Skeletal muscle tissue (tissue), 4 donors: ENCODE measurements around the gene XRCC1. TPM values are rescaled to one million over a fixed set of nuclear protein-coding genes. Genes with fewer than 3 reads are reported as not detected.
"Not testable (repeated sequence)": the region's sequence is repeated elsewhere in the genome, so short reads cannot be mapped to it uniquely, and the experiment has no call there.

Experiments used
- H3K27ac ChIP-seq: one replicate; pipeline ENCODE4 v1.7.0; 2013; ENCODE audit warnings: mild to moderate bottlenecking, low read depth, low read length, inconsistent platforms
- H3K27me3 ChIP-seq, 3 donors: one replicate each; pipeline ENCODE4 v1.7.0; 2013; ENCODE audit warnings: low read length in 3 of 3; ENCODE audit not compliant: control insufficient read depth in 3 of 3, insufficient read depth in 3 of 3
- H3K36me3 ChIP-seq, 3 donors: one replicate each; pipeline ENCODE4 v1.7.0; 2013; ENCODE audit warnings: low read length in 3 of 3; ENCODE audit not compliant: control insufficient read depth in 3 of 3, insufficient read depth in 3 of 3
- H3K4me1 ChIP-seq, 3 donors: one replicate each; pipeline ENCODE4 v1.7.0; 2013; ENCODE audit warnings: low read length in 3 of 3, mild to moderate bottlenecking in 3 of 3; ENCODE audit not compliant: control insufficient read depth in 3 of 3, insufficient read depth in 3 of 3
- H3K4me3 ChIP-seq, 3 donors: one replicate each; pipeline ENCODE4 v1.7.0; 2013; ENCODE audit warnings: low read length in 3 of 3
- H3K9ac ChIP-seq, 3 donors: one replicate each; pipeline ENCODE4 v1.7.0; 2013; ENCODE audit warnings: low read length in 3 of 3, mild to moderate bottlenecking in 3 of 3, moderate library complexity in 2 of 3, low read depth in 1 of 3
- H3K9me3 ChIP-seq, 3 donors: one replicate each; pipeline ENCODE4 v1.7.0; 2013; ENCODE audit warnings: low read length in 3 of 3; ENCODE audit not compliant: control insufficient read depth in 3 of 3
- total RNA-seq: library from RNA; depleted of rRNA; stranded (reverse); fragments of >200 nt; gene quantifications from one replicate; pipeline ENCODE4 v1.2.3, GENCODE V29; 2014
- donor health status: Osteomylitis.

The XRCC1 gene
- total RNA-seq, 1 donor from 2014 or later = 7.3 TPM

DNA sequence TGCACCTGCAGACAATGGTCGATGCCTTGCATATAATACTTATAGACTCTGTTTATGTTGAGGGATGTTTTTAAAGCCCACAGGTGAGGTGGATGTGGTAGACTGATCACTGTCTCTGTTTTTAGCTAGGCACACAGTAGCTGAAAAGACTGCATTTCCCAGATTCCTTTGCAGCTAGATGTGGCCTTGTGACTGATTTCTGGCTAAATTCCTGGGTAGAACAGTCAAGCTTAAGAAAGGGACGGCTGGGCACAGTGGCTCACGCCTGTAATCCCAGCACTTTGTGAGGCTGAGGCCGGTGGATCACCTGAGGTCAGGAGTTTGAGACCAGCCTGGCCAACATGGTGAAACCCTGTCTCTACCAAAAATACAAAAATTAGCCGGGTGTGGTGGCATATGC, 25.0 kb upstream of the XRCC1 start:
- H3K4me3 ChIP-seq, H3K9me3 ChIP-seq, H3K27me3 ChIP-seq, H3K9ac ChIP-seq, H3K27ac ChIP-seq: not testable (repeated sequence)
- H3K36me3 ChIP-seq = peaks cover 9 to 24% (median 15%) of the 10 kb centered on the region in 3 donors
- H3K4me1 ChIP-seq = peaks cover 15 to 26% (median 18%) of the 10 kb centered on the region in 3 donors

DNA sequence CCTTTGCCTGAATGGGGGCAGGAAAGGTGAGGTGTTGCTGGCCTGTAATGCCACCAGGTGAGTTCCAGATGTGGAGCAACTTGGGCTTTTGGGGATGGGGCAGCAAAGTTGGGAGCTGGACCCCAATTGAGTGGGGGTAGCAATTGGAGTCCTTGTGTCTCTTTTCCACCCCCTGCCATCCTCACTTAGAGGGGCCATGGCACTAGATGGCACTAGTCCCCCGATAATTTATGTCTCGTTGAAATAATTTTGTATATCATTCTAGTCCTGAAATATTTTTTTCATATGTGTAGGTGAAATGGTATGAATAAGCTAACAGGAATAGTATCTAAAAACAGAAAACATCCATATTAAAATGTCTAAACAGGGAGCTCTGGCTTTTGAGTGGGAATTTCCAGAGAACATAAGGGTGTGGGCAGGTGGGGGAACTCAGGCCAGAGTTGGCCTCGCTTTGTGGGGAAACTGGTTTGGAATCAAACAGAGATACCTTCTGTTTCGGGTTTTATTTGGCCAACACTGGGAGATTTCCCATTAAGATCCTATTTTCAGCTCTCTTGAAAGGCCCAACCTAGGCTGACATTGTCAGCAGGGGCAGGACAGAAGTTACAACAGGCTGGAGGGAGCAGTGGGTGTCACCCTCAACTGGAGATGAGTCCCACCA, 24.4 kb upstream of the XRCC1 start:
- H3K4me3 ChIP-seq = no peak overlapping the region
- no peaks in the 10 kb centered on the region for H3K27me3 ChIP-seq
- H3K4me1 ChIP-seq = peaks cover 21 to 32% (median 24%) of the 10 kb centered on the region in 3 donors
- H3K9ac ChIP-seq = no peak overlapping the region
- H3K36me3 ChIP-seq = peaks cover 9 to 24% (median 15%) of the 10 kb centered on the region in 3 donors
- no peak overlapping the region for H3K27ac ChIP-seq
- H3K9me3 ChIP-seq = no peaks in the 10 kb centered on the region

DNA sequence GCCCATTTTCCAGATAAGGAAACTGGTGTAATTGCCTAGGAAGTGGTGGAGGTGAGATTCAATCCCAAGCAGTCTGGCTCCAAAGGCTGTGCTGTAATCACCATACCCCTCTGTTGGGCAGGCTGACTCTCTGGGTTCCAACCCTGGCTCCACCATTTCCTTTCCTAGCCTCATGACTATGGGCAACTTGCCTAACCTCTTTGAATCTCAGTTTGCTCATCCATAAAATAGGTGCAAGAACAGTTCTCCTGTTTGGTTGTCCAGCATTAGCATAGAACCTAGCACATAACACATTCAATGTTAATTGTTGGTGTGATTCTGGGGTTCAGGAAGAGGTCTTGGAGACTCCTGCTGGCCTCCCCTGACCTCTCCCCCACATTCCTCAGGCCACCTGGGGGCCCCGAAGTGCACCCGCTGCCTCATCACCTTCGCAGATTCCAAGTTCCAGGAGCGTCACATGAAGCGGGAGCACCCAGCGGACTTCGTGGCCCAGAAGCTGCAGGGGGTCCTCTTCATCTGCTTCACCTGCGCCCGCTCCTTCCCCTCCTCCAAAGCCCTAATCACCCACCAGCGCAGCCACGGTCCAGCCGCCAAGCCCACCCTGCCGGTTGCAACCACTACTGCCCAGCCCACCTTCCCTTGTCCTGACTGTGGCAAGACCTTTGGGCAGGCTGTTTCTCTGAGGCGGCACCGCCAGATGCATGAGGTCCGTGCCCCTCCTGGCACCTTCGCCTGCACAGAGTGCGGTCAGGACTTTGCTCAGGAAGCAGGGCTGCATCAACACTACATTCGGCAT, 23.3 kb upstream of the XRCC1 start:
- no peak overlapping the region for H3K27ac ChIP-seq
- H3K9me3 ChIP-seq = no peaks in the 10 kb centered on the region
- peaks cover 11 to 29% (median 15%) of the 10 kb centered on the region in 3 donors for H3K36me3 ChIP-seq
- H3K9ac ChIP-seq = no peak overlapping the region
- H3K4me3 ChIP-seq = no peak overlapping the region
- H3K4me1 ChIP-seq = peaks cover 31 to 43% (median 33%) of the 10 kb centered on the region in 3 donors
- H3K27me3 ChIP-seq = no peaks in the 10 kb centered on the region

DNA sequence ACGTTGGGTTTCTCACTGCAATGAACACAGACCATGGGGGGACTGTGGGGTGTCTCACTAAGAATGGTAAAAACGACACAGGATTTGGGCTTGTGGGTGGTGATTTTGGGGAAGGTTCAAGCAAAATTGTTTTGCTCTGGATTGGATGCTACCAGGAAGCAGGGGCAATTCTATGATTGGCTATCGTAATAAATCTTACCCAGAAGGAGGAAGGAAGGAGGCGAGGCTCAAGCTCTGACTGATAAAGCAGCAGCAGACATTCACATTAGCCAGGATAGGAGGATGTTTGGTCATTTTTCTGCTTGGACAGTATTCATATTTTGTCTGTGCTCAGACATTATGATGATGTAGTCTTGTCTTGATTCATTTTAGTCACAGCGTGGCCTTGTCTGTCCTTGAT, 22.5 kb upstream of the XRCC1 start:
- H3K36me3 ChIP-seq = peaks cover 18 to 34% (median 19%) of the 10 kb centered on the region in 3 donors
- H3K4me3 ChIP-seq = peak overlapping the region; percentile 94 to 99 (median 96)
- no peak overlapping the region for H3K27ac ChIP-seq
- H3K9ac ChIP-seq = peak overlapping the region in 2 of 3 donors; percentile 98 to 99
- no peaks in the 10 kb centered on the region for H3K27me3 ChIP-seq
- no peaks in the 10 kb centered on the region for H3K9me3 ChIP-seq
- peaks cover 32 to 48% (median 37%) of the 10 kb centered on the region in 3 donors for H3K4me1 ChIP-seq

DNA sequence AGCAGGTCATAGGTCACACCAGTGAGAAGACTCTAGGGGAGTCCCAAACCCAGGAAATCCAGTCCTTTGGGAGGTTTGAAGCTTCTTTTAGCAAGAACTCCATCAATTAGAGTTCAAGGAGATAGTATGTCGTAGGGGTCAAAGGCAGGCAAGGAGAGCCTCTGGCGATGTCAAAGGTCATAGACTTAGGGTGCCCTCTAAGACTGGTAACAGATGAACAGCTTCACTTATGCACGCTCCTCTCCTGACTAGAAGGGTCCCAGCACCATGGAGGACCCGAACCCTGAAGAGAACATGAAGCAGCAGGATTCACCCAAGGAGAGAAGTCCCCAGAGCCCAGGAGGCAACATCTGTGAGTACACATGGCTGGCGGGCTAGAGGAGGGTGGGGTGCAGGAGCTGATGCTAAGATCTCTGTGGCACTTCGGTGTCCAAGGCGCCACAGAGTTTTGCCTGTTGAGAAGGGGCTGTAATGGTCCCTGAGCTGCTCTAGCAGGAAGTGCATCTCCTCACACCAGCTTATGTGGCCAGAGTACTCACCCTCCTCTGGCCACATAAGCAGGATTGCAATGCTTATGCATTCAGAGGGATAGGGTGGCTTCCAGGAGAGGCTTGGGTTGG, 21.6 kb upstream of the XRCC1 start:
- Histone ChIP-seq H3K36me3 (peaks cover 23 to 39% (median 28%) of the 10 kb centered on the region in 3 donors), H3K9me3 (no peaks in the 10 kb centered on the region), H3K4me3 (peak overlapping the region; percentile 94 to 99 (median 96)), H3K9ac (peak overlapping the region; percentile 98 to 99 (median 98)), H3K27me3 (no peaks in the 10 kb centered on the region), H3K4me1 (peaks cover 32 to 48% (median 37%) of the 10 kb centered on the region in 3 donors), H3K27ac (peak overlapping the region; percentile 99)

DNA sequence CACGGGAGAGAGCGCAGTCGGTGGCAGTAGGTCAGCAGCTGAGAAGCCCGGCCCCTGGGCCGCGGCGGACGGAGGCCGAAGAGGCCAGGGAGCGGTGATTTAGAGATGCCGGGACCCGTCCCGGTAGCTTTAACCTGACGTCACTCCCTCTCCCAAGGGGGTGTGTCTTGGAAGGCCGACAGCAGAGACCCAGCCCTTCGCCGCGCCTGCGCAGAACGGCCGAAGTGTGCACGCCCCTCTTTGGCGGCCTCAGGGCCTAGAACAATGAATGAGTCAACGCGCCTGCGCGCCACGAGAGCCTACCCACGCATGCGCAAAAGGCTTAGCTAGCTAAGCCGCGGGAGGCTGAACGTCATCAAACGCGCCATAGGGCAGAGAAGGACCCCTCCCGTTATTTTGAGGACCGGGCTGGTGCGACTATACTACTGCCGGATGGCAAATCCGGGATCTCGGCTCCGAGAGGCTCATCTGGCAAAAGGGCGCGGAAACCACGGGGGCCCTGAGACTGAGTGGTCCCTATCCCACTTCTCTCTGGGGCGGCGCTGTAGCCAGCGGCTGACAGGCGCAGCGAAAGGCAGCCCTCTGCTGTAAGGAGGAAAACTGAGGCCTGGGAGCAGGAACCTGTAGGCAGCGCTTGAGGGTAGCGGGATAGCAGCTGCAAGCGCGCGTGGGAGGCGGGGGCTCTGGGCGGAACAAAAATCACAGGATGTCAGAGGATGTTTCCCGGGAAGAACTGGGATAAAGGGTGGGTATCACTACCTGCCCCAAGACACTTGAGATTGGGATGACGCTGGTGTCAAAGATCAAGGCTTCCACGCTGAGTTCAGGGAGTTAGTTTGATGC, 20.9 kb upstream of the XRCC1 start, which contains the start of the genes IRGQ and ZNF576:
TSS of gene IRGQ (minus strand) at position 136 of the 843 bp plus-strand sequence. CDS start 796 bp downstream, outside the sequence.
TSS of gene ZNF576 (plus strand) at position 597 of the 843 bp plus-strand sequence. CDS start 514 bp downstream, outside the sequence.
- Histone ChIP-seq H3K27ac (peak within 1 kb of the TSS; percentile 99), H3K9me3 (no peaks in the 10 kb centered on the region), H3K4me1 (peaks cover 32 to 48% (median 37%) of the 10 kb centered on the region in 3 donors), H3K27me3 (no peaks in the 10 kb centered on the region), H3K36me3 (peaks cover 23 to 37% (median 31%) of the 10 kb centered on the region in 3 donors), H3K4me3 (peak within 1 kb of the TSS; percentile 94 to 99 (median 96)), H3K9ac (peak within 1 kb of the TSS; percentile 98 to 99 (median 98))

DNA sequence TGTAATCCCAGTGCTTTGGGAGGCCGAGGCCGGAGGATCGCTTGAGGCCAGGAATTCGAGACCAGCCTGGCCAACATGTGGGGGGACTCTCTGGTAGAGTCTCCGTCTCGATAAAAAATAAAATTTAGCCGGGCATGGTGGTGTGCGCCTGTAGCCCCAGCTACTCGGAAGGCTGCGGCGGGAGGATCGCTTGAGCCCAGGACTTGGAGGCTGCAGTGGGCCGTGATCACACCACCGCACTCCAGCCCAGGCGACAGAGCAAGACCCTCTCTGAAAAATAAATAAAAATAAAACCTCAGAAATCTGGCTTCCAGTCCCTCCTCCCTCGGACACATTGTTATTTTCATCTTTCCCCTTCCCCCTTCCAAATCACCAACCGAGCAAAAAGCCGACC, 20.3 kb upstream of the XRCC1 start:
- H3K27ac ChIP-seq = peak overlapping the region; percentile 99
- H3K36me3 ChIP-seq = peaks cover 28 to 38% (median 32%) of the 10 kb centered on the region in 3 donors

DNA sequence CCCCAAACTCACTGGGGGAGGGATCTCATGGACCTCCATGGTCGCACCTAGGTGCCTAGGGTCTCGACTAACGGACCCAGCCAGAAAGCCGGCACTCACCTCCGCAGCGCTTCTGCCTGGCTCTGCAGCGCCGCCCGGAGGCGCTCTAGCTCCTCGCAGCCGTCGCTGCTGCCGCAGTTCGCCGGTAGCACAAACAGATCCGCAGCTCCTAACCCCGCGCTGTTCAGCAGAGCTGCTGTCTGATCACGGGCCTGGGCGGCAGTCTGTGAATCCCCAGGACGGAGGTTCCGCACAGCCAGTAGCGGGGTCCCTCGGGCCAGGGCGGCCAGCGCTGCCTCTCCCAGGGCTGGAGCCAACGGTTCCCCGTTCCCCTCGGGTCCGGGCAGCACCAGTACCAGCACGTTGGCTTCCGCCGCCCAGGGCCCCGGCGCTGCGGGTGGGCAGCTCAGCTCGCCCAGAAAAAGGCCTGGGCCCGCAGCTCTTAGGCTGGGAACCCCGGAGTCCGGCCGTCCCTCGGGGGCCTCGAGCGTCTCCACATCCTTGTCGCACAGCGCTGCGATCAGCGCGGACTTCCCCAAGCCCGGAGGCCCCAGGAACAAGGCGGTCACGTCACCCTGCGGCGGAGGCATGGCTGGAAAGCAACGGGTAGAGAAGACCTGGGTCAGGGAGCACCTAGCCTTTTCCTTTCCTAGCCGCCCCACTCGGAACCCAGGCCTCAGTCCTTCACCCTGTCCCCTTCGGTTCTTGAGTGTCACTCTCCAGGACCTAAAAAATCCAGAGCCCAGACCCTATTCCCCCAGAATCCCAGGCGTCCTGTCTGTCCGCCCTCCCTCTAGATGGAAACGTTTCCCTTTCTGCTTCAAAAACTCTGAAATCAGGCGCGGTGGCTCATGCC, 19.6 kb upstream of the XRCC1 start:
- peaks cover 32 to 37% (median 33%) of the 10 kb centered on the region in 3 donors for H3K36me3 ChIP-seq
- peak overlapping the region; percentile 99 for H3K27ac ChIP-seq
- H3K4me3 ChIP-seq = peak overlapping the region; percentile 82 to 94 (median 85)
- H3K9ac ChIP-seq = peak overlapping the region; percentile 86 to 91 (median 87)
- no peaks in the 10 kb centered on the region for H3K9me3 ChIP-seq
- H3K27me3 ChIP-seq = no peaks in the 10 kb centered on the region
- peaks cover 32 to 48% (median 37%) of the 10 kb centered on the region in 3 donors for H3K4me1 ChIP-seq

More for the DNA sequence above, 20.3 kb upstream of the XRCC1 start:
- H3K4me1 ChIP-seq = peaks cover 32 to 48% (median 37%) of the 10 kb centered on the region in 3 donors
- H3K9ac ChIP-seq = peak overlapping the region; percentile 86 to 91 (median 87)
- peak overlapping the region; percentile 82 to 94 (median 85) for H3K4me3 ChIP-seq
- no peaks in the 10 kb centered on the region for H3K27me3 ChIP-seq
- no peaks in the 10 kb centered on the region for H3K9me3 ChIP-seq
